ENCODE data around the gene SPATA20. TPM values are rescaled to one million over a fixed set of nuclear protein-coding genes. Genes with fewer than 3 reads are reported as not detected.

Gene SPATA20
- total RNA-seq, 2 experiments from 2014 or later: 3.9 to 6.2 TPM

DNA sequence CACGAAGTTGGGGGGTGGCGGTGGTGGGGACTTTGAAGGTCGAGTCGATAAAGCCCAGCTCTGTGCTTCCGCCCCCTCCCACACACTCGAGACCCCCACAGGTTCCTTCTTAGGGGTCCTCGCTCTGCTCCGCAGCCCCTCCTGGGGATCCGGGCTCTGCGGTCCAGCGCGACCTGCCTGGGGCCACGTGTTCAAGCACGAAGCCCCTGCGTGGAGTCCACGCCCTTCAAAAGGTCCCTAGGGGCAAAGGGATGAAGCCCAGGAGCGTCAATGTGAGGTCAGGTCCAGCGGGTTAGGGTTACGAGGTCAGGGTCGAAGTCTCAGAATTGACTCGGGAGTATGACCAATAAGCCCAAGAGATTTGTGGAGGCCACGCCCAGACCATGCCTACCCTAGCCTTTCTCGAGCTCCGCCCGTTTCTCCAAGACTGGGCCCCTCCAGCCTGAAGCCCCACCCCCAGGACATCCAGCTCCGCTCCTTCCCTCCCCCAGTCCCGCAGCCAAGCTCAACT, 12.8 kb downstream of the SPATA20 start:
- Mint-ChIP-seq H3K27ac (no peak overlapping the region), H3K36me3 (ENCODE audit: low read depth) (no peaks in the 10 kb centered on the region), H3K4me1 (peaks cover 20% of the 10 kb centered on the region), H3K27me3 (peaks cover 64% of the 10 kb centered on the region), H3K9me3 (no peaks in the 10 kb centered on the region), H3K4me3 (peak overlapping the region; percentile 56)
- ChIA-PET POLR2A (no interaction called here), CTCF (interaction anchor here (0.7 to 1.4 kb wide), 4 partner anchors 9 to 30 kb away, joined by 3 to 4 read pairs (median 3); no protein-coding TSS in a partner anchor)
- DNase-seq: peak; percentile 29

GRCh38 chr17:50560185-50560824, 13.3 kb downstream of the SPATA20 start, which contains the start of gene CACNA1G:
Gene CACNA1G (plus strand): TSS chr17:50560715. CDS start chr17:50561460, 745 bp downstream.
- H3K9me3 Mint-ChIP-seq: no peaks in the 10 kb centered on the region

GRCh38 chr17:50560931-50561745, 14.2 kb downstream of the SPATA20 start:
- DNase-seq: peak; percentile 18
- Mint-ChIP-seq H3K4me3 (no peak overlapping the region), H3K4me1 (peaks cover 20% of the 10 kb centered on the region)

More at GRCh38 chr17:50560185-50560824, 13.3 kb downstream of the SPATA20 start, which contains the start of gene CACNA1G:
- no peaks in the 10 kb centered on the region for H3K36me3 Mint-ChIP-seq (ENCODE audit: low read depth)
- H3K4me1 Mint-ChIP-seq: peaks cover 20% of the 10 kb centered on the region
- H3K4me3 Mint-ChIP-seq: peak within 1 kb of the TSS; percentile 56
- H3K27me3 Mint-ChIP-seq: peaks cover 70% of the 10 kb centered on the region
- CTCF ChIA-PET: interaction anchor here (0.7 to 1.8 kb wide), 7 partner anchors 9 to 166 kb away, joined by 3 to 5 read pairs (median 3); no protein-coding TSS in a partner anchor
- peak; percentile 85 for DNase-seq
- H3K27ac Mint-ChIP-seq: no peak within 1 kb of the TSS
- POLR2A ChIA-PET: no interaction called here

DNA sequence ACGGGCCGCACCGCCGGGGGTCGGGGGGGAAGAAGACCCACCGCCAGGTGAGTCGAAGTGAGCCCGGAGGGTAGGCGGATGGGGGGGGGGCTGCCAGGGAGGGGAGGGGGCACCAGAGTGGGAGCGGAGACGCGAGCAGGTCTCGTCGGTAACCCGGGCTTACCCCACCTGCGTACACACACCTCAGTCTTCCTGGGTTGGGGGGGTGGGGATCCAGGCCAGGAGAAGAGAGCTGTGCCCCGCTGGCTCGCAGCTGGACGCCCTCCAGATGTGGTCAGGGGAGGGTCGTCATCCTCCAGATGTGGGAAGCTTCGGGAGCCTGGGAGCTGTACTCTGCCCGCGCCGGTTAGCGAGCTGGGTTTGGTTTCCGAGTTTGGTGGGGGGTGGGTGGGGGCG, 14.8 kb downstream of the SPATA20 start:
- ChIA-PET POLR2A (no interaction called here), CTCF (interaction anchor here (1.0 to 2.9 kb wide), 4 partner anchors 11 to 82 kb away, joined by 3 to 13 read pairs (median 5); no protein-coding TSS in a partner anchor)
- DNase-seq: no peak
- H3K4me3 Mint-ChIP-seq: no peak overlapping the region
- H3K27me3 Mint-ChIP-seq: peaks cover 78% of the 10 kb centered on the region
- peaks cover 20% of the 10 kb centered on the region for H3K4me1 Mint-ChIP-seq
- no peaks in the 10 kb centered on the region for H3K36me3 Mint-ChIP-seq (ENCODE audit: low read depth)
- H3K27ac Mint-ChIP-seq: no peak overlapping the region
- H3K9me3 Mint-ChIP-seq: no peaks in the 10 kb centered on the region

More at GRCh38 chr17:50560931-50561745, 14.2 kb downstream of the SPATA20 start:
- ChIA-PET CTCF (interaction anchor here (1.0 to 2.9 kb wide), 5 partner anchors 11 to 166 kb away, joined by 3 to 13 read pairs (median 5); no protein-coding TSS in a partner anchor), POLR2A (no interaction called here)
- Mint-ChIP-seq H3K36me3 (ENCODE audit: low read depth) (no peaks in the 10 kb centered on the region), H3K27me3 (peaks cover 77% of the 10 kb centered on the region), H3K9me3 (no peaks in the 10 kb centered on the region), H3K27ac (no peak overlapping the region)

DNA sequence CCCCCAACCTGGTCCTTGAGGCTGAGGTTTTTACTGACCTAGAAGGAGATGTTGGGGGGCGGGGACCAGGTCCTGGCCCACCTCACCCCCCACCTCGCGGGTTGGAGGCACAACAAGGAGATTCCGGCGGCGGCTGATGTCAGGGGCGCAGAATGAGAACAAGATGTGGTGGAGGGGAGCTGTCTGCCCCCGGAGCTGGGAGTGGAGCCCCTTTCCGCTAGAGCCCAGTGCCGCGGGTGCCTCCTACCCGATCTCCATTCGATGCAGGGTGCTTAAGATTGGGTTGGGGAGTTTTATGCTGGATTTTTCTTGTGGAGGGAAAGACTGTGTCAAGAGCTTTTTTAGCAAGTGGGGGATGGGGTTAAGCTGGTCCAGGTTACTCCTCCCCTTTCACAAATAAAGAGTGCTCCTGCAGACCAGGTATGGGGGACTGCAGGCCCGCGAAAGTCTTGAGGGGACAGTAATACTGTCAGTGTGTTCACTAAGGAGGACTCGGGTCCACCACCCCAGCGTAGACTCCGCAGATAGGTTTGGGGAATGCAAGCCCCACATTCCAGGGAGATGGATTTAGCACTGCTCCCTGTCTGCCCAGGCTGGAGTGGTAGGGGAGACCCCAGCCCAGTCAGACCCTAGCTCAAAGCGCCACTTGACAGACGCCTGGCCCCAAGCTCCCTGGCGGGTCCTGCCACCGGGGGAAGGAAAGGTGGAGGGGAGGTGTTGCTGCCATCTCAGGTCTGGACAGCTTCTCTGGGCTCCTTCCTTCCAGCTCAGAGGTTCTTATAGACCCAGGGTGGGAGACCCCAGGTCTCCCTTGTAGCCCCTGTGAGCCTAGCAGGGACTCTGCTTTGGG, 15.5 kb downstream of the SPATA20 start:
- no peaks in the 10 kb centered on the region for H3K9me3 Mint-ChIP-seq
- no peak overlapping the region for H3K4me3 Mint-ChIP-seq
- ChIA-PET POLR2A (interaction anchor here (0.9 kb wide), 1 partner anchor 17 kb away, joined by 3 read pairs; no protein-coding TSS in a partner anchor), CTCF (interaction anchor here (0.7 to 2.9 kb wide), 7 partner anchors 10 to 84 kb away, joined by 3 to 13 read pairs (median 6); partner anchors contain the start of gene RSAD1)
- peaks cover 20% of the 10 kb centered on the region for H3K4me1 Mint-ChIP-seq
- peaks cover 73% of the 10 kb centered on the region for H3K27me3 Mint-ChIP-seq
- no peaks in the 10 kb centered on the region for H3K36me3 Mint-ChIP-seq (ENCODE audit: low read depth)
- no peak for DNase-seq
- no peak overlapping the region for H3K27ac Mint-ChIP-seq

DNA sequence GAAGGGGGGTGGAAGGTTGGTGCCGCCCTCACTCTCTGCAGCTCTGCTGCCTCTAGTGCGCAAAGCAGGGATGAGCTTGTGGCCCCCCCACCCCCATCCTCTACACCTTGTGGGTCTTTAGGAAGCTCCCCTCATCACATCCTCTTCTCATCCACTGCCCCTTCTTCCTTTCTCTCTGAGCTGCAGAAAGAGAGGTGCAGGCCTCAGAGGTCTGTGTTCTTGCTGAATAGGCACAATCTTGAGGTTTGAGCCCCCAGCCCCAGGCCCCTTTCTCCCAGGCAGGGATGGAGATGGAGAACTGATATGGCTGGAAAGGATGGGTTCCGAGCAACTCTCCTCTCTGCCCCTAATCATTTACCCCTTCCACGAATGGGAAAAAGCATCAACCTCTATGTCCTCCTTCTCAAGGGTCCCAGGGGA, 16.1 kb downstream of the SPATA20 start:
- Mint-ChIP-seq H3K36me3 (ENCODE audit: low read depth) (no peaks in the 10 kb centered on the region), H3K27ac (no peak overlapping the region), H3K9me3 (no peaks in the 10 kb centered on the region), H3K4me3 (no peak overlapping the region), H3K27me3 (peaks cover 73% of the 10 kb centered on the region), H3K4me1 (peaks cover 20% of the 10 kb centered on the region)
- POLR2A ChIA-PET: interaction anchor here (0.9 kb wide), 1 partner anchor 16 kb away, joined by 3 read pairs; no protein-coding TSS in a partner anchor
- DNase-seq: no peak
- CTCF ChIA-PET: interaction anchor here (1.0 to 2.9 kb wide), 5 partner anchors 10 to 63 kb away, joined by 4 to 13 read pairs (median 6); no protein-coding TSS in a partner anchor

DNA sequence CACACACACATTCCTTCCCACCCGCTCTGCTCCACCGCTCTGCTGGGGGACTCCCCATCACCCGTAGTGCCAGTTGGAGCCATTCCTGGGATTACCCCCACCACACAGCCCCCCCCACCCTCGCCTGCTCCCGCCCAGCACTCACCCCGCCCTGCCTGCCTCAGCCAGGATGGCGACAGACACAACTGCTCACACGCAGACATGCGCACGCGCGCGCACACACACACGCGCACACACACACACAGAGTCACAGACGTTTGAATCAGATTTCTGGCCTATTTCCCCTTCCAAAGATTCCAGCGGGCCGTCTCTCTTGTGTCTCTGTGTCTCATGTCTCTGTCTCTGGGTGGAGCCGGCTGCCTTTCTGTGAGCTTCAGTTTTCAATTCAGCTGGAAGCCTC, 17.9 kb downstream of the SPATA20 start:
- peak; percentile 23 for DNase-seq
- Mint-ChIP-seq H3K4me1 (peaks cover 8% of the 10 kb centered on the region), H3K9me3 (no peaks in the 10 kb centered on the region), H3K36me3 (ENCODE audit: low read depth) (no peaks in the 10 kb centered on the region), H3K27ac (no peak overlapping the region), H3K4me3 (no peak overlapping the region), H3K27me3 (peaks cover 58% of the 10 kb centered on the region)
- ChIA-PET CTCF (interaction anchor here (0.5 kb wide), 1 partner anchor 325 kb away, joined by 3 read pairs; no protein-coding TSS in a partner anchor), POLR2A (no interaction called here)

GRCh38 chr17:50565402-50566350, 18.7 kb downstream of the SPATA20 start:
- CTCF ChIA-PET: no interaction called here

DNA sequence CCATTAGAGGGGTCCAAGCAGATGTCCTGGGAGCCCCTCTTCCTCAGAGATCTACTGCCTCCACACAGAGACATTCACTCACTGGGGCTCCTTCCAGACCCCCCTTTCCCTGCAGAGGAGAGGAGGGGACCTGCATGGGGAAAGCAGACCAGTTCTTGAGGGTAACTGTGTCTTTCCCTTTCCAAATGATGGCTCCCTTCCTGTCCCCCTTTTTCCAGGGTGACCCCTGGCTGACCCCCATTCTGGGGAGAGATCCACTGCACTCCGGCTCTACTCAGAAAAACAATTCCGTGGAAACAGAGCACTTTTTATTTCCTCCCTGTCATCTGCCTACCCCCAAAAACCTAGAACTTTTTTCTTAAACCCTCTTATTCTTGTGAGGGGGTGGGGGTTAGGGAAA, 19.9 kb downstream of the SPATA20 start:
- Mint-ChIP-seq H3K36me3 (ENCODE audit: low read depth) (no peaks in the 10 kb centered on the region), H3K27ac (no peak overlapping the region), H3K4me1 (peaks cover 4% of the 10 kb centered on the region), H3K4me3 (no peak overlapping the region), H3K27me3 (peaks cover 53% of the 10 kb centered on the region), H3K9me3 (no peaks in the 10 kb centered on the region)
- ChIA-PET CTCF (no interaction called here), POLR2A (no interaction called here)
- DNase-seq: no peak

More at GRCh38 chr17:50565402-50566350, 18.7 kb downstream of the SPATA20 start:
- Mint-ChIP-seq H3K4me3 (no peak overlapping the region), H3K27me3 (peaks cover 53% of the 10 kb centered on the region), H3K4me1 (peaks cover 4% of the 10 kb centered on the region), H3K27ac (no peak overlapping the region), H3K36me3 (ENCODE audit: low read depth) (no peaks in the 10 kb centered on the region), H3K9me3 (no peaks in the 10 kb centered on the region)
- peak; percentile 22 for DNase-seq
- POLR2A ChIA-PET: no interaction called here

GRCh38 chr17:50568659-50569058, 21.7 kb downstream of the SPATA20 start:
- H3K4me1 Mint-ChIP-seq: no peaks in the 10 kb centered on the region

GRCh38 chr17:50569592-50569991, 22.6 kb downstream of the SPATA20 start:
- no peaks in the 10 kb centered on the region for H3K4me1 Mint-ChIP-seq
- POLR2A ChIA-PET: no interaction called here
- no peaks in the 10 kb centered on the region for H3K9me3 Mint-ChIP-seq
- H3K36me3 Mint-ChIP-seq (ENCODE audit: low read depth): no peaks in the 10 kb centered on the region
- CTCF ChIA-PET: no interaction called here
- no peak overlapping the region for H3K27ac Mint-ChIP-seq
- peaks cover 27% of the 10 kb centered on the region for H3K27me3 Mint-ChIP-seq
- no peak overlapping the region for H3K4me3 Mint-ChIP-seq
- DNase-seq: no peak

More at GRCh38 chr17:50568659-50569058, 21.7 kb downstream of the SPATA20 start:
- Mint-ChIP-seq H3K4me3 (no peak overlapping the region), H3K36me3 (ENCODE audit: low read depth) (no peaks in the 10 kb centered on the region), H3K27me3 (peaks cover 37% of the 10 kb centered on the region), H3K9me3 (no peaks in the 10 kb centered on the region), H3K27ac (no peak overlapping the region)
- POLR2A ChIA-PET: no interaction called here
- CTCF ChIA-PET: interaction anchor here (1.2 kb wide), 1 partner anchor 18 kb away, joined by 4 read pairs; no protein-coding TSS in a partner anchor
- no peak for DNase-seq

Measured in activated CD4-positive, alpha-beta T cell treated with anti-CD3 and anti-CD28 coated beads, Interleukin-2, amount 10 ng/mL, durations not matched to agents 7 days and 5 days (primary cell).